ENCODE data around the gene PTH1R.

GRCh38 chr3:46907960-46908293 lies 30.4 kb downstream of the PTH1R start:
- no peak for TF ChIP-seq CTCF (IDR thresholded peaks at IDR 0.05)
- no peak for TF ChIP-seq POLR2A (IDR thresholded peaks at IDR 0.05)
- no peak for TF ChIP-seq POLR2AphosphoS5 (IDR thresholded peaks at IDR 0.05; ENCODE audit: insufficient read depth in 1 of 2, low read depth in 1 of 2)

All from vagina (tissue), 2 donors.